WTC11 (cell line): ENCODE data around the gene TIMM50. TPM values are rescaled to one million over a fixed set of nuclear protein-coding genes. Genes with fewer than 3 reads are reported as not detected.
A peak's percentile ranks its signal among the peaks of the same experiment; 100 is the strongest.

ENCODE experiments used
- ATAC-seq: fragments of 200-7000 bp; cut with Tn5 transposase; 2 replicates; pipeline ENCODE4 v1.10.0; 2021; ENCODE audit warnings: mild to moderate bottlenecking, moderate library complexity
- CTCF ChIA-PET: fragments of 300-600 bp; sonication (Branson Sonifier 250); formaldehyde crosslinking; loops from one replicate; lab custom pipeline; 2021; ENCODE audit warnings: antibody characterized with exemption; lab: Charles Lee
- POLR2A ChIA-PET: fragments of 350-600 bp; sonication (Branson Sonifier 250); formaldehyde crosslinking; loops from one replicate; lab custom pipeline; 2021; ENCODE audit warnings: antibody characterized with exemption; lab: Charles Lee
- DNase-seq: peaks from one replicate; pipeline ENCODE4 v3.0.0; 2021; ENCODE audit warnings: low spot score
- H3K27ac Mint-ChIP-seq: 2 replicates; pipeline ENCODE4 v1.8.0; 2021; ENCODE audit warnings: mixed read lengths
- H3K27me3 Mint-ChIP-seq: 2 replicates; pipeline ENCODE4 v1.8.0; 2021; ENCODE audit warnings: low read depth, mild to moderate bottlenecking, moderate library complexity, mixed read lengths
- H3K36me3 Mint-ChIP-seq: 2 replicates; pipeline ENCODE4 v1.8.0; 2021; ENCODE audit warnings: mixed read lengths
- H3K4me1 Mint-ChIP-seq: 2 replicates; pipeline ENCODE4 v1.8.0; 2022; ENCODE audit warnings: mixed read lengths
- H3K4me3 Mint-ChIP-seq: 2 replicates; pipeline ENCODE4 v1.8.0; 2021; ENCODE audit warnings: mild to moderate bottlenecking, moderate library complexity, mixed read lengths
- H3K9me3 Mint-ChIP-seq: 2 replicates; pipeline ENCODE4 v1.8.0; 2021; ENCODE audit warnings: mixed read lengths
- ARID4B ChIP-seq: sonication (generic); formaldehyde crosslinking; IDR thresholded peaks from 2 replicates; pipeline ENCODE4 v1.8.0; 2023; ENCODE audit warnings: missing genetic modification reagents, mild to moderate bottlenecking, borderline replicate concordance
- ATF3 ChIP-seq: sonication (generic); formaldehyde crosslinking; conservative IDR thresholded peaks from 2 replicates; pipeline ENCODE4 v1.8.1; 2022; ENCODE audit warnings: mild to moderate bottlenecking, missing genetic modification reagents
- CTCF ChIP-seq: fragments of 200-600 bp; IDR thresholded peaks from 2 replicates; pipeline ENCODE4 v1.8.0; 2022; ENCODE audit warnings: antibody characterized with exemption
- ELF4 ChIP-seq: sonication (generic); formaldehyde crosslinking; IDR thresholded peaks from 2 replicates; pipeline ENCODE4 v1.8.1; 2022; ENCODE audit warnings: low read depth, mild to moderate bottlenecking, moderate library complexity, missing genetic modification reagents
- IRF1 ChIP-seq: sonication (generic); formaldehyde crosslinking; IDR thresholded peaks from 2 replicates; pipeline ENCODE4 v1.8.0; 2023; ENCODE audit warnings: missing genetic modification reagents
- IRF2 ChIP-seq: sonication (generic); formaldehyde crosslinking; IDR thresholded peaks from 2 replicates; pipeline ENCODE4 v1.8.0; 2022; ENCODE audit warnings: low read depth, missing genetic modification reagents, borderline replicate concordance
- KAT7 ChIP-seq: sonication (generic); formaldehyde crosslinking; IDR thresholded peaks from 2 replicates; pipeline ENCODE4 v1.8.1; 2023; ENCODE audit warnings: missing genetic modification reagents, mild to moderate bottlenecking, borderline replicate concordance
- NR1H2 ChIP-seq: sonication (generic); formaldehyde crosslinking; IDR thresholded peaks from 2 replicates; pipeline ENCODE4 v1.9.0; 2021; ENCODE audit warnings: mild to moderate bottlenecking, moderate library complexity, missing genetic modification reagents
- RORB ChIP-seq: fragments of 250-450 bp; sonication (Bioruptor Pico); IDR thresholded peaks from 2 replicates; pipeline ENCODE4 v1.9.0; 2021; ENCODE audit warnings: mild to moderate bottlenecking
- TP53 ChIP-seq: sonication (generic); formaldehyde crosslinking; IDR thresholded peaks from 2 replicates; pipeline ENCODE4 v1.8.1; 2023; ENCODE audit warnings: mild to moderate bottlenecking, missing genetic modification reagents
- ZNF121 ChIP-seq: sonication (generic); formaldehyde crosslinking; IDR thresholded peaks from 2 replicates; pipeline ENCODE4 v1.8.0; 2023; ENCODE audit warnings: missing genetic modification reagents
- ZNF138 ChIP-seq: sonication (generic); formaldehyde crosslinking; conservative IDR thresholded peaks from 2 replicates; pipeline ENCODE4 v1.8.1; 2022; ENCODE audit warnings: mild to moderate bottlenecking, moderate library complexity, missing genetic modification reagents
- ZNF232 ChIP-seq: sonication (generic); formaldehyde crosslinking; IDR thresholded peaks from 2 replicates; pipeline ENCODE4 v1.8.0; 2022; ENCODE audit warnings: mild to moderate bottlenecking, missing genetic modification reagents
- ZSCAN18 ChIP-seq: fragments of 250-450 bp; sonication (Bioruptor Pico); IDR thresholded peaks from 2 replicates; pipeline ENCODE4 v2.1.2; 2022; ENCODE audit warnings: mild to moderate bottlenecking, moderate library complexity
- total RNA-seq: library from RNA; stranded (reverse); gene quantifications from 3 replicates; pipeline ENCODE4 v1.2.3, GENCODE V29; 2021
- TF ChIP-seq, protein P1 (sequence below): sonication (generic); formaldehyde crosslinking; IDR thresholded peaks from 2 replicates; pipeline ENCODE4 v1.8.1; 2023; ENCODE audit warnings: mild to moderate bottlenecking, missing genetic modification reagents, borderline replicate concordance
- TF ChIP-seq, protein P2 (sequence below): sonication (generic); formaldehyde crosslinking; IDR thresholded peaks from 2 replicates; pipeline ENCODE4 v1.8.1; 2023; ENCODE audit warnings: mild to moderate bottlenecking, missing genetic modification reagents

Gene TIMM50
- total RNA-seq, 1 experiment from 2014 or later, result 154 TPM

DNA sequence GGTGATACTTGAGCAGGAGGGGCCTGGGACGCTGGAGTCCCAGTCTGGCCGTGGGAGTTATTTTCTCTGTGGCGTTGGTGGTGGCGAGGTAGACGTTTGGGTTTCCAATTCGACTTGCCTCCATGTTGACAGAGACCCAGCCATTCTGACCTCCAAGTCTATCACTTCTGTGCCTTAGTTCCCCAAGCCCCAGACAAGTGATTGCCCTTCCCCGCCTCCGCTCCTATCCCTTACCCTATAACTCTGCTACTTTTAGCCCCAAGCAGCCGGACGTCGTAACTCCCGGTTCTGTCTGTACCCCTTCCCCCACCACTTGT, 549 bp downstream of the TIMM50 start:
- no peak for DNase-seq
- peaks cover 24% of the 10 kb centered on the region for H3K36me3 Mint-ChIP-seq
- ChIA-PET POLR2A (interaction anchor here (0.6 to 1.2 kb wide), 7 partner anchors 17 to 90 kb away, joined by 3 to 7 read pairs (median 5); partner anchors contain the start of genes DLL3, MED29, PAF1 and RPS16), CTCF (interaction anchor here (1.0 to 1.5 kb wide), 10 partner anchors 17 to 83 kb away, joined by 3 to 20 read pairs (median 4); partner anchors contain the start of genes DLL3, EID2B and RPS16)
- H3K27ac Mint-ChIP-seq, result peak overlapping the region; percentile 87
- ATAC-seq, result no peak
- H3K4me1 Mint-ChIP-seq, result peaks cover 18% of the 10 kb centered on the region
- TF ChIP-seq, protein P1, sequence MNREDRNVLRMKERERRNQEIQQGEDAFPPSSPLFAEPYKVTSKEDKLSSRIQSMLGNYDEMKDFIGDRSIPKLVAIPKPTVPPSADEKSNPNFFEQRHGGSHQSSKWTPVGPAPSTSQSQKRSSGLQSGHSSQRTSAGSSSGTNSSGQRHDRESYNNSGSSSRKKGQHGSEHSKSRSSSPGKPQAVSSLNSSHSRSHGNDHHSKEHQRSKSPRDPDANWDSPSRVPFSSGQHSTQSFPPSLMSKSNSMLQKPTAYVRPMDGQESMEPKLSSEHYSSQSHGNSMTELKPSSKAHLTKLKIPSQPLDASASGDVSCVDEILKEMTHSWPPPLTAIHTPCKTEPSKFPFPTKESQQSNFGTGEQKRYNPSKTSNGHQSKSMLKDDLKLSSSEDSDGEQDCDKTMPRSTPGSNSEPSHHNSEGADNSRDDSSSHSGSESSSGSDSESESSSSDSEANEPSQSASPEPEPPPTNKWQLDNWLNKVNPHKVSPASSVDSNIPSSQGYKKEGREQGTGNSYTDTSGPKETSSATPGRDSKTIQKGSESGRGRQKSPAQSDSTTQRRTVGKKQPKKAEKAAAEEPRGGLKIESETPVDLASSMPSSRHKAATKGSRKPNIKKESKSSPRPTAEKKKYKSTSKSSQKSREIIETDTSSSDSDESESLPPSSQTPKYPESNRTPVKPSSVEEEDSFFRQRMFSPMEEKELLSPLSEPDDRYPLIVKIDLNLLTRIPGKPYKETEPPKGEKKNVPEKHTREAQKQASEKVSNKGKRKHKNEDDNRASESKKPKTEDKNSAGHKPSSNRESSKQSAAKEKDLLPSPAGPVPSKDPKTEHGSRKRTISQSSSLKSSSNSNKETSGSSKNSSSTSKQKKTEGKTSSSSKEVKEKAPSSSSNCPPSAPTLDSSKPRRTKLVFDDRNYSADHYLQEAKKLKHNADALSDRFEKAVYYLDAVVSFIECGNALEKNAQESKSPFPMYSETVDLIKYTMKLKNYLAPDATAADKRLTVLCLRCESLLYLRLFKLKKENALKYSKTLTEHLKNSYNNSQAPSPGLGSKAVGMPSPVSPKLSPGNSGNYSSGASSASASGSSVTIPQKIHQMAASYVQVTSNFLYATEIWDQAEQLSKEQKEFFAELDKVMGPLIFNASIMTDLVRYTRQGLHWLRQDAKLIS (CRISPR knock-in tag), result no peak
- no peak for TF ChIP-seq ATF3 (CRISPR knock-in tag)
- TF ChIP-seq NR1H2, result no peak
- TF ChIP-seq ZNF138 (CRISPR knock-in tag), result no peak
- no peak for TF ChIP-seq ZNF121 (CRISPR knock-in tag)
- TF ChIP-seq KAT7 (CRISPR knock-in tag), result no peak
- no peak for TF ChIP-seq ZNF232 (CRISPR knock-in tag)
- no peak for TF ChIP-seq ARID4B (CRISPR knock-in tag)
- no peak for TF ChIP-seq CTCF
- TF ChIP-seq, protein P2, sequence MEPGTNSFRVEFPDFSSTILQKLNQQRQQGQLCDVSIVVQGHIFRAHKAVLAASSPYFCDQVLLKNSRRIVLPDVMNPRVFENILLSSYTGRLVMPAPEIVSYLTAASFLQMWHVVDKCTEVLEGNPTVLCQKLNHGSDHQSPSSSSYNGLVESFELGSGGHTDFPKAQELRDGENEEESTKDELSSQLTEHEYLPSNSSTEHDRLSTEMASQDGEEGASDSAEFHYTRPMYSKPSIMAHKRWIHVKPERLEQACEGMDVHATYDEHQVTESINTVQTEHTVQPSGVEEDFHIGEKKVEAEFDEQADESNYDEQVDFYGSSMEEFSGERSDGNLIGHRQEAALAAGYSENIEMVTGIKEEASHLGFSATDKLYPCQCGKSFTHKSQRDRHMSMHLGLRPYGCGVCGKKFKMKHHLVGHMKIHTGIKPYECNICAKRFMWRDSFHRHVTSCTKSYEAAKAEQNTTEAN, result no peak
- TF ChIP-seq IRF2 (CRISPR knock-in tag), result no peak
- no peak for TF ChIP-seq ZSCAN18 (CRISPR knock-in tag)
- TF ChIP-seq IRF1 (CRISPR knock-in tag), result no peak
- TF ChIP-seq ELF4 (CRISPR knock-in tag), result no peak
- no peak for TF ChIP-seq RORB (CRISPR knock-in tag)
- no peak for TF ChIP-seq TP53 (CRISPR knock-in tag)
- H3K27me3 Mint-ChIP-seq, result no peaks in the 10 kb centered on the region
- H3K9me3 Mint-ChIP-seq, result no peaks in the 10 kb centered on the region
- H3K4me3 Mint-ChIP-seq, result peak overlapping the region; percentile 91
